ENCODE measurements around the gene PRR15L.

DNA sequence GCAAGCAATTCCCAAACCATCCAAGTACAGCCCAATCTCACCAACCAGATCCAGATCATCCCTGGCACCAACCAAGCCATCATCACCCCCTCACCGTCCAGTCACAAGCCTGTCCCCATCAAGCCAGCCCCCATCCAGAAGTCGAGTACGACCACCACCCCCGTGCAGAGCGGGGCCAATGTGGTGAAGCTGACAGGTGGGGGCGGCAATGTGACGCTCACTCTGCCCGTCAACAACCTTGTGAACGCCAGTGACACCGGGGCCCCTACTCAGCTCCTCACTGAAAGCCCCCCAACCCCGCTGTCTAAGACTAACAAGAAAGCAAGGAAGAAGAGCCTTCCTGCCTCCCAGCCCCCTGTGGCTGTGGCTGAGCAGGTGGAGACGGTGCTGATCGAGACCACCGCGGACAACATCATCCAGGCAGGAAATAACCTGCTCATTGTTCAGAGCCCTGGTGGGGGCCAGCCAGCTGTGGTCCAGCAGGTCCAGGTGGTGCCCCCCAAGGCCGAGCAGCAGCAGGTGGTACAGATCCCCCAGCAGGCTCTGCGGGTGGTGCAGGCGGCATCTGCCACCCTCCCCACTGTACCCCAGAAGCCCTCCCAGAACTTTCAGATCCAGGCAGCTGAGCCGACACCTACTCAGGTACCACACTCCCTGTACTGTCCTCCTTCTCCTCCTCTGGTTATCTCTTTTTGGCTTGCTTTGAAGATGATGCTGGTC lies 41.0 kb downstream of the PRR15L start:
- TF ChIP-seq, protein P1, sequence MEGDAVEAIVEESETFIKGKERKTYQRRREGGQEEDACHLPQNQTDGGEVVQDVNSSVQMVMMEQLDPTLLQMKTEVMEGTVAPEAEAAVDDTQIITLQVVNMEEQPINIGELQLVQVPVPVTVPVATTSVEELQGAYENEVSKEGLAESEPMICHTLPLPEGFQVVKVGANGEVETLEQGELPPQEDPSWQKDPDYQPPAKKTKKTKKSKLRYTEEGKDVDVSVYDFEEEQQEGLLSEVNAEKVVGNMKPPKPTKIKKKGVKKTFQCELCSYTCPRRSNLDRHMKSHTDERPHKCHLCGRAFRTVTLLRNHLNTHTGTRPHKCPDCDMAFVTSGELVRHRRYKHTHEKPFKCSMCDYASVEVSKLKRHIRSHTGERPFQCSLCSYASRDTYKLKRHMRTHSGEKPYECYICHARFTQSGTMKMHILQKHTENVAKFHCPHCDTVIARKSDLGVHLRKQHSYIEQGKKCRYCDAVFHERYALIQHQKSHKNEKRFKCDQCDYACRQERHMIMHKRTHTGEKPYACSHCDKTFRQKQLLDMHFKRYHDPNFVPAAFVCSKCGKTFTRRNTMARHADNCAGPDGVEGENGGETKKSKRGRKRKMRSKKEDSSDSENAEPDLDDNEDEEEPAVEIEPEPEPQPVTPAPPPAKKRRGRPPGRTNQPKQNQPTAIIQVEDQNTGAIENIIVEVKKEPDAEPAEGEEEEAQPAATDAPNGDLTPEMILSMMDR (optimal IDR thresholded peaks at IDR 0.05 in 1 of 3, IDR thresholded peaks at IDR 0.05 in 1 of 3, conservative IDR thresholded peaks at IDR 0.05 in 1 of 3; ENCODE audit: extremely low read depth in 1 of 3, insufficient read depth in 2 of 3, low read length in 3 of 3): no peak
- TF ChIP-seq EZH2 (IDR thresholded peaks at IDR 0.05; ENCODE audit: low read length): no peak
